Thoracic aorta (tissue), 2 donors: ENCODE measurements around the gene WDR38. TPM values are rescaled to one million over a fixed set of nuclear protein-coding genes. Genes with fewer than 3 reads are reported as not detected.
"Not testable (repeated sequence)": the region's sequence is repeated elsewhere in the genome, so short reads cannot be mapped to it uniquely, and the experiment has no call there.

Experiments used
- ATAC-seq: fragments of 150-250 bp; one replicate; pipeline ENCODE4 v1.8.0; 2017; ENCODE audit warnings: low read depth; ENCODE audit not compliant: insufficient number of reproducible peaks, low FRiP score
- DNase-seq: peaks from one replicate; pipeline ENCODE4 v3.0.0-alpha.2; 2020; ENCODE audit warnings: low spot score
- H3K27ac ChIP-seq, 2 donors: fragments of 200-600 bp; sonication (generic); 1 replicate in 1 of 2; 2 replicates in 1 of 2; pipeline ENCODE4 v1.5.1; 2016; ENCODE audit warnings: mild to moderate bottlenecking in 2 of 2, moderate library complexity in 2 of 2
- H3K27me3 ChIP-seq: fragments of 200-600 bp; sonication (generic); replicated peaks from 2 replicates; pipeline ENCODE4 v1.6.0; 2016; ENCODE audit warnings: mild to moderate bottlenecking; ENCODE audit not compliant: insufficient read depth
- H3K36me3 ChIP-seq: fragments of 200-600 bp; sonication (generic); one replicate; pipeline ENCODE4 v1.5.1; 2016
- H3K4me1 ChIP-seq, 2 donors: fragments of 200-600 bp; sonication (generic); 1 replicate in 1 of 2; 2 replicates in 1 of 2; pipeline versions ENCODE4 v1.5.1 to v1.6.0; 2016; ENCODE audit warnings: low read depth in 2 of 2, mild to moderate bottlenecking in 1 of 2; ENCODE audit not compliant: control insufficient read depth in 1 of 2
- H3K4me3 ChIP-seq: fragments of 200-600 bp; sonication (generic); 2 replicates; pipeline ENCODE4 v1.5.1; 2016; ENCODE audit warnings: mild to moderate bottlenecking
- H3K9me3 ChIP-seq: fragments of 200-600 bp; sonication (generic); 2 replicates; pipeline ENCODE4 v1.5.1; 2016
- total RNA-seq, 2 donors: library from RNA; depleted of rRNA; stranded (reverse); fragments of >200 nt; gene quantifications; one replicate each; pipeline versions ENCODE4 v1.1.0 to v1.2.3, GENCODE V29; 2016
- TF ChIP-seq, protein P1 (sequence below): fragments of 200-600 bp; sonication (generic); IDR thresholded peaks from one replicate; pipeline ENCODE4 v1.5.1; 2019; ENCODE audit warnings: antibody characterized with exemption

WDR38 gene
- total RNA-seq, 2 donors from 2014 or later = not detected

DNA sequence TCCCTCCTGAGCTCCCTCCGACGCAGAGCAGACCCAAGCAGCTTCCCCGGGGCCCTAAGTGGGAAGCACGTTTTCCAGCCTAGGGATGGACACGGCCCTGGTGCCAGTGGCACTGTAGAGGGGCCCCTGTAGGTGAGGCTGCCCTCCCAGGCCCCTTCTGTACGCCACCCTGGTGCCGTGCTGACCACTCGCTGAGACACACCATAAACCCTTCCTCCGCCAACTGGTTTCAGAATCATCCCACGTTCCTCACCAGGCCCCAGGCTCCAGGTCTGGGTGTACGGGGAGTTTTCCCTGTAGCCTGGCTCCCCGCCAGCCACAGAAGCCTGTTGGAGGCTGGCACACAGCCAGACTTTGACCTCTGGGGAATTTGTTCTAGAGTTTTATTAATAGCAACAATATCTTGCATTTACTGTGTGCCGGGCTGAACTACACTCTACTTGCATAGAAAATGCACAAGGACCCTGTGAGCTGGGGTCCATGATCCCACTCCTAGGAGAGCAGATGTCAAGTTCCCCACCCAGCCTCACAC lies 18.2 kb upstream of the WDR38 start:
- Histone ChIP-seq H3K9me3 (no peaks in the 10 kb centered on the region), H3K27ac (no peak overlapping the region), H3K4me3 (no peak overlapping the region), H3K4me1 (peaks cover 0 to 9% of the 10 kb centered on the region in 2 donors), H3K27me3 (no peaks in the 10 kb centered on the region), H3K36me3 (no peaks in the 10 kb centered on the region)
- DNase-seq (no peak), ATAC-seq (no peak)
- TF ChIP-seq, protein P1, sequence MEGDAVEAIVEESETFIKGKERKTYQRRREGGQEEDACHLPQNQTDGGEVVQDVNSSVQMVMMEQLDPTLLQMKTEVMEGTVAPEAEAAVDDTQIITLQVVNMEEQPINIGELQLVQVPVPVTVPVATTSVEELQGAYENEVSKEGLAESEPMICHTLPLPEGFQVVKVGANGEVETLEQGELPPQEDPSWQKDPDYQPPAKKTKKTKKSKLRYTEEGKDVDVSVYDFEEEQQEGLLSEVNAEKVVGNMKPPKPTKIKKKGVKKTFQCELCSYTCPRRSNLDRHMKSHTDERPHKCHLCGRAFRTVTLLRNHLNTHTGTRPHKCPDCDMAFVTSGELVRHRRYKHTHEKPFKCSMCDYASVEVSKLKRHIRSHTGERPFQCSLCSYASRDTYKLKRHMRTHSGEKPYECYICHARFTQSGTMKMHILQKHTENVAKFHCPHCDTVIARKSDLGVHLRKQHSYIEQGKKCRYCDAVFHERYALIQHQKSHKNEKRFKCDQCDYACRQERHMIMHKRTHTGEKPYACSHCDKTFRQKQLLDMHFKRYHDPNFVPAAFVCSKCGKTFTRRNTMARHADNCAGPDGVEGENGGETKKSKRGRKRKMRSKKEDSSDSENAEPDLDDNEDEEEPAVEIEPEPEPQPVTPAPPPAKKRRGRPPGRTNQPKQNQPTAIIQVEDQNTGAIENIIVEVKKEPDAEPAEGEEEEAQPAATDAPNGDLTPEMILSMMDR = no peak

- H3K27ac ChIP-seq, H3K4me3 ChIP-seq, H3K36me3 ChIP-seq, DNase-seq, H3K27me3 ChIP-seq, H3K4me1 ChIP-seq, ATAC-seq, H3K9me3 ChIP-seq: not testable (repeated sequence)
Observed at GRCh38 chr9:124838132-124838531, 15.1 kb upstream of the WDR38 start.

DNA sequence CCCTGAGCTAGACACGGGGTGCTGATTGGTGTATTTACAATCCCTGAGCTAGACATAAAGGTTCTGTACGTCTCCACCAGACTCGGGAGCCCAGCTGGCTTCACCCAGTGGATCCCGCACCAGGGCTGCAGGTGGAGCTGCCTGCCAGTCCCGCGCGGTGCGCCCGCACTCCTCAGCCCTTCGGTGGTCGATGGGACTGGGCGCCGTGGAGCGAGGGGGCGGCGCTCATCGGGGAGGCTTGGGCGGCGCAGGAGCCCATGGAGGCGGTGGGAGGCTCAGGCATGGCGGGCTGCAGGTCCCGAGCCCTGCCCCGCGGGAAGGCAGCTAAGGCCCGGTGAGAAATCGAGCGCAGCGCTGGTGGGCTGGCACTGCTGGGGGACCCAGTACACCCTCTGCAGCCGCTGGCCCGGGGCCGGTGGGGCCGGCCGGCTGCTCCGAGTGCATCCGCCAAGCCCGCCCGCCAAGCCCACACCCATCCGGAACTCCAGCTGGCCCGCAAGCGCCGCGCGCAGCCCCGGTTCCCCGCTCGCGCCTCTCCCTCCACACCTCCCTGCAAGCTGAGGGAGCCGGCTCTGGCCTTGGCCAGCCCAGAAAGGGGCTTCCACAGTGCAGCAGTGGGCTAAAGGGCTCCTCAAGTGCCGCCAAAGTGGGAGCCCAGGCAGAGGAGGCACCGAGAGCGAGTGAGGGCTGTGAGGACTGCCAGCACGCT lies 14.5 kb upstream of the WDR38 start:
- peak overlapping the region; percentile 36 for H3K4me3 ChIP-seq
- H3K4me1 ChIP-seq, H3K36me3 ChIP-seq, H3K27me3 ChIP-seq, DNase-seq, H3K9me3 ChIP-seq, H3K27ac ChIP-seq, ATAC-seq: not testable (repeated sequence)

DNA sequence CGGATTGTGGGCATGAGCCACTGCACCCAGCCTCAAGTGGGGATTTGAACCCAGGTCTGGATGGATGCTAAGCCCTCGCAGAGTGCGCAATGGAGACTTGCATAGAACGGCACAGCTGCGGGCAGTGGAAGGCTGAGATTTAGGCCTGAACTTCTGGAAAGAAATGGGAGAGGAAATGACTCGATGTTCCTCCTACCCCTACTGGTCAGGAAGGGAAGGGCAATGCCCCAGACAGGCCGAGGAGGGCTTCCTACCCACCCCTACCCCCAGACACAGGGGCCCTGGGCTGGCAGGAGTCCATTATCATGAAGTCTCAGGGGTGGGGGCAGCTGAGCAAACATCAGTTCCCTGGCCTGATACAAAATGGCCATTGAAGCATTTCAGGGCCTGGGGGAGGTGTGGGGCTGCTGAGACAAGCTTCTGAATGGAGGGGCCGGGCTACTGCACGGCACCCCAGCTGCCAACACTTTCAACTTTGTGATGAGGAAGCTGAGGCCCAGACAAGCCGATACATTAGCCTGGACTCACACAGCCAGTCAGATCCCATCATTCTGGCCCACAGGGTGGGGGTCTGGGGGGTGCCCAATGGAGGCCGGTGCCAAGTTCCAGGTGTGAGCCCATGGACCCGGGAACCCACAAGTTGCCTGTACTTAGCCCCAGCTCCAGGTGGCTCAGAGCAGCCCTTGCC lies 13.5 kb upstream of the WDR38 start:
- Histone ChIP-seq H3K27ac (no peak overlapping the region), H3K9me3 (no peaks in the 10 kb centered on the region), H3K4me3 (no peak overlapping the region), H3K27me3 (no peaks in the 10 kb centered on the region), H3K4me1 (peaks cover 0 to 8% of the 10 kb centered on the region in 2 donors), H3K36me3 (no peaks in the 10 kb centered on the region)
- TF ChIP-seq, protein P1 = no peak
- DNase-seq (no peak), ATAC-seq (no peak)

GRCh38 chr9:124840300-124840833 lies 12.9 kb upstream of the WDR38 start:
- no peaks in the 10 kb centered on the region for H3K27me3 ChIP-seq
- no peaks in the 10 kb centered on the region for H3K9me3 ChIP-seq
- no peak overlapping the region for H3K4me3 ChIP-seq
- peaks cover 0 to 2% of the 10 kb centered on the region in 2 donors for H3K4me1 ChIP-seq
- ATAC-seq (no peak), DNase-seq (no peak)
- no peak overlapping the region for H3K27ac ChIP-seq
- TF ChIP-seq, protein P1 = no peak
- no peaks in the 10 kb centered on the region for H3K36me3 ChIP-seq
